Measurements from ENCODE around the gene TRPM3.

- TF ChIP-seq YY1 (IDR thresholded peaks at IDR 0.05; ENCODE audit: insufficient read depth, insufficient read length) (no peak), ZNF274 (IDR thresholded peaks at IDR 0.05; ENCODE audit: low read depth, low read length) (no peak)
Observed at GRCh38 chr9:70998962-70999361, 122.5 kb downstream of the TRPM3 start.

Measured in NT2/D1 (cell line).